CMK (cell line): ENCODE measurements around the gene ATP6AP1.

Experiments
- DNase-seq: peaks from one replicate; pipeline ENCODE4 v3.0.0-alpha.2; 2010; ENCODE audit warnings: low read depth

Gene ATP6AP1

GRCh38 chrX:154471839-154472684, 43.6 kb downstream of the ATP6AP1 start:
- DNase-seq: no peak

GRCh38 chrX:154472685-154473632, 44.5 kb downstream of the ATP6AP1 start:
- DNase-seq: no peak

- no peak for DNase-seq
Observed at GRCh38 chrX:154473683-154474082, 45.2 kb downstream of the ATP6AP1 start.

GRCh38 chrX:154476821-154477220, 48.3 kb downstream of the ATP6AP1 start:
- no peak for DNase-seq

GRCh38 chrX:154477891-154478477, 49.5 kb downstream of the ATP6AP1 start:
- no peak for DNase-seq

GRCh38 chrX:154478728-154479622, 50.5 kb downstream of the ATP6AP1 start, which contains the start of gene LAGE3:
Gene LAGE3 (minus strand): TSS chrX:154479281. CDS start chrX:154478915, 366 bp downstream.
- DNase-seq: peak; percentile 75

GRCh38 chrX:154481195-154481594, 52.7 kb downstream of the ATP6AP1 start:
- no peak for DNase-seq

GRCh38 chrX:154481911-154482601, 53.6 kb downstream of the ATP6AP1 start:
- no peak for DNase-seq

GRCh38 chrX:154482786-154483185, 54.3 kb downstream of the ATP6AP1 start:
- DNase-seq: no peak

- no peak for DNase-seq
Observed at GRCh38 chrX:154483325-154483724, 54.8 kb downstream of the ATP6AP1 start.

- no peak for DNase-seq
Observed at GRCh38 chrX:154484255-154485149, 56.0 kb downstream of the ATP6AP1 start.

GRCh38 chrX:154485150-154486051, 56.9 kb downstream of the ATP6AP1 start:
- DNase-seq: no peak

GRCh38 chrX:154486052-154486395, 57.5 kb downstream of the ATP6AP1 start:
- DNase-seq: no peak
